ENCODE measurements around the gene GRP. TPM values are rescaled to one million over a fixed set of nuclear protein-coding genes. Genes with fewer than 3 reads are reported as not detected.

GRP gene
- total and polyA plus RNA-seq, 10 of the 15 experiments (the other 5 are each of a cell fraction or from before 2014, with no cell fraction given), result not detected

GRCh38 chr18:59198215-59198614, 21.7 kb upstream of the GRP start:
- 44% methylated on average over 6 of the region's 6 CpGs for WGBS (ENCODE audit: insufficient coverage, insufficient replicate concordance, low lambda C conversion rate, missing lambda C conversion rate)
- SMC1A ChIA-PET (ENCODE audit: uncharacterized antibody, unreplicated experiment), result interaction anchor here (1.4 kb wide), 1 partner anchor 18 kb away, joined by 4 read pairs; no protein-coding TSS in a partner anchor
- ATAC-seq (no peak), FAIRE-seq (no peak), DNase-seq (ENCODE audit: low read depth, low spot score) (no peak)
- H3K27me3 ChIP-seq (replicated peaks in 1 of 2; ENCODE audit: control insufficient read depth in 2 of 2, insufficient read depth in 2 of 2, low read length in 1 of 2), result peaks cover 0 to 3% of the 10 kb centered on the region in 2 experiments; a peak in 2 of 4 replicates
- no peaks in the 10 kb centered on the region for H3K4me1 ChIP-seq (ENCODE audit: control insufficient read depth, insufficient read depth, low read length)
- BruUV-seq (replicated peaks), result no TSS peak
- H3K79me2 ChIP-seq (ENCODE audit: control insufficient read depth, insufficient read depth, low read length), result no peaks in the 10 kb centered on the region
- no peak overlapping the region for H3K4me3 ChIP-seq
- H4K20me1 ChIP-seq (ENCODE audit: control insufficient read depth, insufficient read depth), result no peaks in the 10 kb centered on the region
- intact Hi-C loops (cut with micrococcal nuclease; ENCODE audit: unreplicated experiment), result no loop called here
- no peak overlapping the region for H3K9ac ChIP-seq (ENCODE audit: control insufficient read depth, insufficient read depth, low read length)
- POLR2A ChIA-PET, result no interaction called here
- H3K4me2 ChIP-seq (ENCODE audit: control insufficient read depth, insufficient read depth), result no peak overlapping the region
- no peak overlapping the region for H3K27ac ChIP-seq (ENCODE audit: control insufficient read depth, insufficient read depth)
- H3K36me3 ChIP-seq (ENCODE audit: control insufficient read depth in 2 of 2, insufficient read depth in 2 of 2, low read length in 1 of 2), result no peaks in the 10 kb centered on the region
- RAD21 ChIA-PET (ENCODE audit: unreplicated experiment), result no interaction called here
- no peaks in the 10 kb centered on the region for H3K9me3 ChIP-seq (replicated peaks; ENCODE audit: control insufficient read depth, insufficient read depth, low read length)
- TF ChIP-seq CEBPB (IDR thresholded peaks at IDR 0.05; ENCODE audit: borderline replicate concordance in 1 of 2, low read depth in 2 of 2, low read length in 2 of 2) (no peak), NFXL1 (IDR thresholded peaks at IDR 0.05; ENCODE audit: borderline replicate concordance) (no peak), ASH2L (IDR thresholded peaks at IDR 0.05; ENCODE audit: borderline replicate concordance, low read depth) (no peak), IKZF1 (conservative IDR thresholded peaks at IDR 0.05) (no peak), SPI1 (IDR thresholded peaks at IDR 0.05; ENCODE audit: borderline replicate concordance, insufficient read depth, low read depth, low read length) (peak; percentile 37; the same call in 1 of the 2 replicates), SREBF2 (IDR thresholded peaks at IDR 0.05; ENCODE audit: low read length) (no peak)
- TF ChIP-seq, protein P1, sequence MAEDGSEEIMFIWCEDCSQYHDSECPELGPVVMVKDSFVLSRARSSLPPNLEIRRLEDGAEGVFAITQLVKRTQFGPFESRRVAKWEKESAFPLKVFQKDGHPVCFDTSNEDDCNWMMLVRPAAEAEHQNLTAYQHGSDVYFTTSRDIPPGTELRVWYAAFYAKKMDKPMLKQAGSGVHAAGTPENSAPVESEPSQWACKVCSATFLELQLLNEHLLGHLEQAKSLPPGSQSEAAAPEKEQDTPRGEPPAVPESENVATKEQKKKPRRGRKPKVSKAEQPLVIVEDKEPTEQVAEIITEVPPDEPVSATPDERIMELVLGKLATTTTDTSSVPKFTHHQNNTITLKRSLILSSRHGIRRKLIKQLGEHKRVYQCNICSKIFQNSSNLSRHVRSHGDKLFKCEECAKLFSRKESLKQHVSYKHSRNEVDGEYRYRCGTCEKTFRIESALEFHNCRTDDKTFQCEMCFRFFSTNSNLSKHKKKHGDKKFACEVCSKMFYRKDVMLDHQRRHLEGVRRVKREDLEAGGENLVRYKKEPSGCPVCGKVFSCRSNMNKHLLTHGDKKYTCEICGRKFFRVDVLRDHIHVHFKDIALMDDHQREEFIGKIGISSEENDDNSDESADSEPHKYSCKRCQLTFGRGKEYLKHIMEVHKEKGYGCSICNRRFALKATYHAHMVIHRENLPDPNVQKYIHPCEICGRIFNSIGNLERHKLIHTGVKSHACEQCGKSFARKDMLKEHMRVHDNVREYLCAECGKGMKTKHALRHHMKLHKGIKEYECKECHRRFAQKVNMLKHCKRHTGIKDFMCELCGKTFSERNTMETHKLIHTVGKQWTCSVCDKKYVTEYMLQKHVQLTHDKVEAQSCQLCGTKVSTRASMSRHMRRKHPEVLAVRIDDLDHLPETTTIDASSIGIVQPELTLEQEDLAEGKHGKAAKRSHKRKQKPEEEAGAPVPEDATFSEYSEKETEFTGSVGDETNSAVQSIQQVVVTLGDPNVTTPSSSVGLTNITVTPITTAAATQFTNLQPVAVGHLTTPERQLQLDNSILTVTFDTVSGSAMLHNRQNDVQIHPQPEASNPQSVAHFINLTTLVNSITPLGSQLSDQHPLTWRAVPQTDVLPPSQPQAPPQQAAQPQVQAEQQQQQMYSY (CRISPR knock-in tag; IDR thresholded peaks at IDR 0.05), result no peak
- in situ Hi-C loops (cut with MboI), result no loop called here
- CTCF ChIA-PET, result no interaction called here
- no peak overlapping the region for H2AFZ ChIP-seq (ENCODE audit: control insufficient read depth, low read depth, low read length)
